Measurements from ENCODE around the gene GDPD5. TPM values are rescaled to one million over a fixed set of nuclear protein-coding genes. Genes with fewer than 3 reads are reported as not detected.

GDPD5 gene
- polyA plus RNA-seq, 3 donors, result 4.9 to 39.0 (median 7.6) TPM

DNA sequence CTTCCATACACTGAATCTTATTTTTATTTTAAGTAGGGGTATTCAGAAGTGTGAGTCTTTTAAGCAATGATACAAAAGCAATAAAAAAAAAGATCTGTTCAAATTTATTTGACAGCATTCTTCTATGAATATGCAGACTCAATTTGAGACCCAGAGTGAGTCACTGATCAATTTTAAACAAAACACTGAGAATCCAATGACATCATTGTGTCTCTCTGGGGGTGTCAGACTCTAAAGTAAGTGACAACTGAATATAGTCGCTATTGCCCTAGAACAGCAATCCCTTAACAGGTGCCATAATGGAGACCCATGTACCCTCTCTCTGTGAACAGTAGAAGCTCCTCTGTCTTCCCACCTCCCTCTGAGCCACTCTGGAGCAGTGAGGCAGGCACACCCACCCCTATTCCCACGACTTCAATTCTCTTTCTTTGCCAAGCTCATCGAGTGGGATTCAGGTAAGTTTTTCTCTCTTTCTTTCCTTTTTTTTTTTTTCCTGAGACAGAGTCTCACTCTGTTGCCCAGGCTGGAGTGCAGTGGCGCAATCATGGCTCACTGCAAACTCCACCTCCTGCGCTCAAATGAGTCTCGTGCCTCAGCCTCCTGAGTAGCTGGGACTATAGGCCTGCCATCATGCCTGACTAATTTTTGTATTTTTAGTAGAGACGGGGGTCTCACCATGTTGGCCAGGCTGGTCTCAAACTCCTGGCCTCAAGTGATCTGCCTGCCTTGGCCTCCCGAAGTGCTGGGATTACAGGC, 131.5 kb downstream of the GDPD5 start:
- Histone ChIP-seq H3K4me3 (replicated peaks in 1 of 3; ENCODE audit: low read depth in 2 of 3, low read length in 3 of 3) (no peak overlapping the region), H3K4me2 (replicated peaks; ENCODE audit: extremely low read depth, low read length, poor library complexity, severe bottlenecking) (no peak overlapping the region), H3K36me3 (replicated peaks in 1 of 2; ENCODE audit: control insufficient read depth in 1 of 2, insufficient read depth in 2 of 2, low read length in 2 of 2) (no peaks in the 10 kb centered on the region), H3K27me3 (ENCODE audit: control insufficient read depth in 2 of 2, insufficient read depth in 2 of 2, low read length in 2 of 2) (no peaks in the 10 kb centered on the region), H3K4me1 (ENCODE audit: control insufficient read depth in 1 of 2, insufficient read depth in 2 of 2, low read length in 2 of 2) (peaks cover 4% of the 10 kb centered on the region in 2 donors), H4K20me1 (ENCODE audit: insufficient read depth, low read length) (no peaks in the 10 kb centered on the region), H3K9ac (ENCODE audit: insufficient read depth, low read length, poor library complexity, severe bottlenecking) (no peak overlapping the region), H3K9me3 (replicated peaks in 1 of 2; ENCODE audit: control insufficient read depth in 1 of 2, insufficient read depth in 1 of 2, low read length in 2 of 2) (no peaks in the 10 kb centered on the region), H3K27ac (ENCODE audit: low read depth in 1 of 2, low read length in 2 of 2) (no peak overlapping the region), H3K79me2 (ENCODE audit: insufficient read depth, low read length) (peaks cover under 1% of the 10 kb centered on the region), H2AFZ (ENCODE audit: insufficient read depth, low read depth, low read length, poor library complexity, severe bottlenecking) (no peak overlapping the region)
- 92% methylated on average over 3 of the region's 8 CpGs for WGBS (ENCODE audit: insufficient coverage)
- Mint-ChIP-seq H3K9me3 (no peaks in the 10 kb centered on the region), H3K4me3 (no peak overlapping the region), H3K4me1 (peaks cover 7% of the 10 kb centered on the region), H3K36me3 (no peaks in the 10 kb centered on the region), H3K27me3 (ENCODE audit: low read depth in 3 of 3) (peaks cover 1 to 13% (median 4%) of the 10 kb centered on the region in 3 donors), H3K27ac (no peak overlapping the region)
- TF ChIP-seq, protein P1, sequence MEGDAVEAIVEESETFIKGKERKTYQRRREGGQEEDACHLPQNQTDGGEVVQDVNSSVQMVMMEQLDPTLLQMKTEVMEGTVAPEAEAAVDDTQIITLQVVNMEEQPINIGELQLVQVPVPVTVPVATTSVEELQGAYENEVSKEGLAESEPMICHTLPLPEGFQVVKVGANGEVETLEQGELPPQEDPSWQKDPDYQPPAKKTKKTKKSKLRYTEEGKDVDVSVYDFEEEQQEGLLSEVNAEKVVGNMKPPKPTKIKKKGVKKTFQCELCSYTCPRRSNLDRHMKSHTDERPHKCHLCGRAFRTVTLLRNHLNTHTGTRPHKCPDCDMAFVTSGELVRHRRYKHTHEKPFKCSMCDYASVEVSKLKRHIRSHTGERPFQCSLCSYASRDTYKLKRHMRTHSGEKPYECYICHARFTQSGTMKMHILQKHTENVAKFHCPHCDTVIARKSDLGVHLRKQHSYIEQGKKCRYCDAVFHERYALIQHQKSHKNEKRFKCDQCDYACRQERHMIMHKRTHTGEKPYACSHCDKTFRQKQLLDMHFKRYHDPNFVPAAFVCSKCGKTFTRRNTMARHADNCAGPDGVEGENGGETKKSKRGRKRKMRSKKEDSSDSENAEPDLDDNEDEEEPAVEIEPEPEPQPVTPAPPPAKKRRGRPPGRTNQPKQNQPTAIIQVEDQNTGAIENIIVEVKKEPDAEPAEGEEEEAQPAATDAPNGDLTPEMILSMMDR (IDR thresholded peaks at IDR 0.05), result no peak
- intact Hi-C loops (cut with micrococcal nuclease), result no loop called here
- no peak for DNase-seq

DNA sequence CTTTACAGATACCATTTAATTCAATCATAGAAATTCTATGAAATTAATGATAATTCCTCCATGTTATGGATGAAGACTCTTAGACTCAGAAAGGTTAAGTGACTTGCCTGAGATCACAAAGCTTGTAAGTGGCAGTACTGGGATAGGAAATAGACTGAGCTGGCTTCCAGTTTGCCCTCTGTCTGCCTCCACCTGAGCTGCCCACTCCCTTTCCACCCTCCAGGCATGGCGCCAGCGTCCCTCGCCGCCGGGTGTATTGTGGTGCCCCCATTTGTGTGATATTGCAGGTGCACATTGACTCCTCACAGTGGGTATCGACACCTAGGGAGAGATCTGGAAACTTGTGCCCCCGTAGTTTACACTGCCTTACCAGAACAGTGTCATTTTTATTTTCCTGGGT, 135.8 kb downstream of the GDPD5 start:
- H3K36me3 Mint-ChIP-seq, result no peaks in the 10 kb centered on the region
- Histone ChIP-seq H4K20me1 (ENCODE audit: insufficient read depth, low read length) (peaks cover 5% of the 10 kb centered on the region), H3K79me2 (ENCODE audit: insufficient read depth, low read length) (no peaks in the 10 kb centered on the region), H2AFZ (ENCODE audit: insufficient read depth, low read depth, low read length, poor library complexity, severe bottlenecking) (no peak overlapping the region), H3K27ac (ENCODE audit: low read depth in 1 of 2, low read length in 2 of 2) (no peak overlapping the region), H3K4me1 (ENCODE audit: control insufficient read depth in 1 of 2, insufficient read depth in 2 of 2, low read length in 2 of 2) (peaks cover 5 to 8% of the 10 kb centered on the region in 2 donors), H3K36me3 (replicated peaks in 1 of 2; ENCODE audit: control insufficient read depth in 1 of 2, insufficient read depth in 2 of 2, low read length in 2 of 2) (no peaks in the 10 kb centered on the region), H3K4me3 (replicated peaks in 1 of 3; ENCODE audit: low read depth in 2 of 3, low read length in 3 of 3) (no peak overlapping the region), H3K9me3 (replicated peaks in 1 of 2; ENCODE audit: control insufficient read depth in 1 of 2, insufficient read depth in 1 of 2, low read length in 2 of 2) (no peaks in the 10 kb centered on the region), H3K9ac (ENCODE audit: insufficient read depth, low read length, poor library complexity, severe bottlenecking) (no peak overlapping the region), H3K4me2 (replicated peaks; ENCODE audit: extremely low read depth, low read length, poor library complexity, severe bottlenecking) (no peak overlapping the region), H3K27me3 (ENCODE audit: control insufficient read depth in 2 of 2, insufficient read depth in 2 of 2, low read length in 2 of 2) (no peaks in the 10 kb centered on the region)
- intact Hi-C loops (cut with micrococcal nuclease), result loop anchor here (2.0 kb wide), 1 partner anchor 143 kb away; no protein-coding TSS in a partner anchor
- peaks cover 2 to 10% (median 5%) of the 10 kb centered on the region in 3 donors for H3K27me3 Mint-ChIP-seq (ENCODE audit: low read depth in 3 of 3)
- no peaks in the 10 kb centered on the region for H3K9me3 Mint-ChIP-seq
- H3K27ac Mint-ChIP-seq, result no peak overlapping the region
- TF ChIP-seq, protein P1 (IDR thresholded peaks at IDR 0.05), result no peak
- WGBS (ENCODE audit: insufficient coverage), result 98% methylated on average over 6 of the region's 7 CpGs
- no peak for DNase-seq
- no peaks in the 10 kb centered on the region for H3K4me1 Mint-ChIP-seq
- H3K4me3 Mint-ChIP-seq, result no peak overlapping the region
